GM19452 (cell line): Measurements from ENCODE around the gene UBE2E2.

ENCODE experiments used
- ATAC-seq: cut with Tn5 transposase; IDR thresholded peaks from one replicate; pipeline ENCODE4 v1.9.1; 2021; ENCODE audit not compliant: unreplicated experiment

The UBE2E2 gene

GRCh38 chr3:23435318-23435717 lies 232.2 kb downstream of the UBE2E2 start:
- no peak for ATAC-seq

DNA sequence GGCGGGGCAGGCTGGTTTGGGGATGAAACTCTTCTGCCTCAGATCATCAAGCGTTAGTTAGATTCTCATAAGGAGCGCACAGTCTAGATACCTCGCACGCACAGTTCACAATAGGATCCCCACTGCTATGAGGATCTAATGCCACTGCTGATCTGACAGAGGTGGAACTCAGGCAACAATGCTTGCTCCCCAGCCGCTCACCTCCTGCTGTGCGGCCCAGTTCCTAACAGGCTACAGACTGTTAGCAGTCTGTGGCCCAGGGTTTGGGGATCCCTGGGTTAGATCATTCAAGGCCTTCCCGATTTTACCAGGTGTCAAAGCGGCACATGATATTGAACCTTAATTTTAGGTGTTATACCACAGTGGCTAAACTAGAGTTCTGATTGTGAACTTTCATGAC lies 232.8 kb downstream of the UBE2E2 start:
- ATAC-seq: no peak

DNA sequence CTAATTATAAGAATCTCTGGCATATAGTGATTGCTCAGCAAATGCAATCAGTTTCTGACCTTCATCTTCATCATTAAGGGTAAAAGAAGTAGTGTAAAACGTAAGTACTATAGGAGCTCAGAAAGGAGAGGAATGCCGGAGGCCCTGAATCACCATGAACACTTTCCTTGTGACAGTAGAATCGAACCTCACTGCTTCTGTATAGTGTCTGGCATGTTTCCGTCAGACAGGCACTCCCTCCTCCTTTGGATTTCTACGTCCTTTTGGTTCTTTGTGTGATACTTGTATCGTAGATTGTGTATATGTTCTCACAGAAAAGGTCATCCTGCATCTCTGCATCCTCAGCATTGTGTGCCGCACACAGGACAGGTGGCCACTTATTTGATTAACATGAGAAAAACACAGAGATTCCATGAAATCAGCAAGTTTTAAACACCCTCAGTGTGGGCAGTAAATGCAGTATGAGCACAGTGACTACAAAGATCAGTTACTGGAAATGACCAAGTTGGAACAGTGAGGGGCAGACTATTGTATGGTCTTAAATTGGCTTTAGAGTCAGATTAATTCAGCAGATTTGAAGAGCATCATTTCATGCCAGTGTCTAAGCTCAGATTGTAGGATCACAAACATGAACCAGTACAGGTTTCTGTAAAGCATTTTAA lies 234.5 kb downstream of the UBE2E2 start:
- no peak for ATAC-seq

DNA sequence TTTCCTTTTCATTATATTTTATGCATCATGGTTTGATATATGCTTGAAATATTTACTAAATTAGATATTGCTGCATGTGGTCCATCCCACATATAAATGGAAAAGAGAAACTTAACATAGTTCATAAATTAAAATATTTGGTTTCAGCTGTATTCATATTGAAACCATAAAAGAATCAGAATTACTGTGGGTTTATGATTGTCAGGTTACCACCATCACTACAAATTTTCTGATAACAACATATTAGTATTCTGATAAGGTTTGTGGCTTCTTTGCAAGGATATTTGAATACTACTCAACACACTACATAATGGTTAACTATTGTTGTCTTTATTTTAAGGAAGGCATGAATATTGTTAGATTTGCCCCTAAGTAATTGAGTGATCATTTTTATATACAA lies 235.5 kb downstream of the UBE2E2 start:
- no peak for ATAC-seq

GRCh38 chr3:23439080-23439479 lies 236.0 kb downstream of the UBE2E2 start:
- no peak for ATAC-seq

- ATAC-seq: no peak
Measured at GRCh38 chr3:23440416-23441294, 237.5 kb downstream of the UBE2E2 start.

DNA sequence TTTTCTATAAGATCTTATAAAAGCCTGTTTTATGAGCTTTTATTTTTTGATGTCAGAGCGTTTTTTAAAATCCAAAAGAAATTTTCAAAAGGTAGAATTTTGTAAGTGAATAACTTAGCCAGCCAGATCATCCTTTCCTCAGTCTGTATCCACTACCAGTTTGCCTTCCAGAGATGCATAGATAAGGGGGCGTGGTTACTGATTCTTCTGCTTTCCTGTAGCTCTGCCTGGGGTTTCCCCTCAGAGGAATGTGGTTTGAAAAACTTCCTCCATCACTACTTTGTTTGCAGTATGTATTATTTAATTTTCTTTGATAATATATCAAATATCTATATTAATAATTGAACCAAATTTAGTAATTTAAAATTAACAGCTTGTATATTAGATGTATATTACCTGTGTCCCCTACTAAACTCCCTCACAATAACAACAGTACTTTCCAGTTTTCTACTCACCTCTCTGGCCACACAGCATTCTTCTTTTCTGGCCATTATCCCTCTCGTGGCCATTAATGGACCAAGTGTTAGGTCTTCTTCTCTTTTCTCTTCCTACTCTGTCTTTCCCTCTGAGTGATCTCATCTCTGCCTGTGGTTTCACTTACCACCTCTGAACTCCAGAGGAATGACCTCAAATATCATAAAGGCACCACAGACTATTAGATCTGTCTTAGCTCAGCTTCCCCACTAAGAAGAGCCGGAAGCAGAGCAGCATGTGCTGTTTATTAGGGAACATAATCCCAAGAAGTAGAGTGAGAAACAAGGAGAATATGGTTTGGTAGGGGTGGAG lies 239.7 kb downstream of the UBE2E2 start:
- ATAC-seq: no peak

DNA sequence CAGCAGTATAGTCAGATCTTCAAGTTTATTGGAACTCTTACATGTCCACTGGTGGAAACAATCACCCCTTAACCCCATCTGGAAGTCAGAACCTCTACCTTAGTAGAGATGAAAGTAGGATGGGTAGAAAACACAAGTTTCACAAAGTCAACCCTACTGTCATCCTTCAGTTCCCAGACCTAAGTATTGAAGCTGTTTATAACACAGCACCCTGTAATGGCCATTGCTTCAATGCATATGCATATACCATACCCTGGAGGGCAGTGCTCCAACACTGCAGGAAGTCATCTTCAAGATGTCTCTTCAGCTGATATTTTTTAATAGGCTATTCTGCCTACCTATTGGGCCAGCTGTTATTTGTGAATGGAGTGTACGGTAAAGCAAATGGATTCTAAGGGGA lies 241.3 kb downstream of the UBE2E2 start:
- ATAC-seq: no peak

DNA sequence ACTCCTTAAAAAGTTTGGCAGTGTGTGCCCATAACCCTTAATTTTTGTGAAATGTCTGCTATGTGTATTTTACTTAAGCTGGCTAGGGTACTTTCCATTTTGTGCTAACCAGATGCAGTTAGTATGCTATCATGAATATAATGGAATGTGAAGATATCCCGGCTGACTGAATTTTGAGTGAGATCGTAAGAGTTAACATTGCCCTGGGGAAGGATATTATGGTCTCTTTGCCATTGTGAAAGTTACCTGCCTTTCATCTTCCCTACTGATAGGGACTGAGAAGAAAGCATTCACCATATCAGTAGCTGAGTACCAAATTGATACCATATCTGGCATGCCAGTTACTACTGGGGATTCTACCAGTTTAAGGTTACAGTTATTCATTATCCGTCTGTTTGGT lies 243.2 kb downstream of the UBE2E2 start:
- ATAC-seq: no peak

DNA sequence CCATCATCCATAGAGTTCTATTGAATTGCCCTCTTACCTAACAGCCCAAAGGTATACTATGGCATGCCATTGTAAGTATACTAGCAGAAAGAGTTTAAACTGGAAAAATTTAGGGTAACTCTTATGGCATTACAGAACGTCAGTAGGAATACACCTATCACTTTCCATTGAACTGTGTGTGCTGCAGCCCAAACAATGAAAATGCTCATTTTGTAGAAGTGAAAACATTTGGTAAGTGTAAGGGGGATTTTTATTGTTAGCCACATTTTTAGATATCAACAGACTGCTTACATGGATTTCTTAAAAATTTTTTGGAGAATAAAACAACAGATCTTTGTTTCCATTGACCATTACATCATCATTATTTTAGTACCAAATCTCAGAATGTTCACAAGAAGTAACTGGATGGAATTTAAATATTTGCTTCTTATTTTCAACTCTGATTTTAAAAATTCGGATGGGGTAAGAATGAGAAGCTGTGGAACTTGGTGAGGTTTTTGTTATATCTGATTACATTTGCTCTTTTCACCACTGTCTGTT lies 245.9 kb downstream of the UBE2E2 start:
- no peak for ATAC-seq

- no peak for ATAC-seq
Measured at GRCh38 chr3:23450051-23450450, 246.9 kb downstream of the UBE2E2 start.

DNA sequence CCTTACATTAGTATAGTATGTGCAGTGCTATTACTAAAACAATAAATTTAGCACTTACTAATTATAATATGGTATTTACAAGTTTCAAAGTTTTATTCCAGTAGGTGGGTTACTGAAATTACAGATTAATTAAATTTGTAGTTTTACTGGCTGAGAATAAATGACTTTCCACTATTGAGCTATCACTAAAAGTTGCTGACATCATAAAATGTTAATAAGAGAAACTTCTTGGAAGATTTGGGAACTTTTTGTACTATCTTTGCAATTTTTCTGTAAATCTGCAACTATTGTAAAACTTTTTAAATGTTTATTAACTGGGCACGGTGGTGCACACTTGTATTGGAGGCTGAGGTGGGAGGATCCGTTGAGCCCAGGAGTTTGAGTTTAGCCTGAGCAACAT lies 247.7 kb downstream of the UBE2E2 start:
- no peak for ATAC-seq

- no peak for ATAC-seq
Measured at GRCh38 chr3:23452408-23452807, 249.3 kb downstream of the UBE2E2 start.

- ATAC-seq: no peak
Measured at GRCh38 chr3:23455084-23455483, 252.0 kb downstream of the UBE2E2 start.

DNA sequence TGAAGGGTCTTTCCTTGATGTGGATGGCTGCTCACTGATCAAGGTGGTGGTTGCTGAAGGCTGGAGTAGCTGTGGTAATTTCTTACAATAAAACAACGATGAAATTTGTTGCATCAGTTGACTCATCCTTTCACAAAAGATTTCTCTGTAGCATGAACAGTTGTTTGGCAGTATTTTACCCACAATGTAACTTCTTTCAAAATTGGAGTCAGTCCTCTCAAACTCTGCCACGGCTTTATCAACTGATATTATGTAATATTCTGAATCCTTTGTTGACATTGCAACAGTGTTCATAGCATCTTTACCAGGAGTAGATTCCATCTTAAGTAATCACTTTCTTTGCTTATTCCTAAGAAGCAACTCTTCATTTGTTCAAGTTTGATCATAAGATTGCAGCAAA lies 252.6 kb downstream of the UBE2E2 start:
- ATAC-seq: no peak

DNA sequence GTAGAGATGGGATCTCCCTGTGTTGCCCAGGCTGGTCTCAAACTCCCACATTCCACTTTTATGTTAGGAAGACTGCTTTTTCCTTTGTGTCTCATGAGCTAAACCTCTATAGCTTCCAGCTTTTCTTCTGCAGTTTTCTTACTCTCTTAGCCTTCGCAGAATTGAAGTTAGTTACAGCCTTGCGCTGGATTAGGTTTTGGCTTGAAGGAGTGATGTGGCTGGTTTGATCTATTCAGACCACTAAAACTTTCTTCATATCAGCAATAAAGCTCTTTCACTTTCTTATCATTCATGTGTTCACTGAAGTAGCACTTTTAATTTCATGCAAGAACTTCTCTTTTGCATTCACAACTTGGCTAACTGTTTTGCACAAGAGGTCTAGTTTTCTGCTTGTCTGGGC lies 254.6 kb downstream of the UBE2E2 start:
- ATAC-seq: no peak

DNA sequence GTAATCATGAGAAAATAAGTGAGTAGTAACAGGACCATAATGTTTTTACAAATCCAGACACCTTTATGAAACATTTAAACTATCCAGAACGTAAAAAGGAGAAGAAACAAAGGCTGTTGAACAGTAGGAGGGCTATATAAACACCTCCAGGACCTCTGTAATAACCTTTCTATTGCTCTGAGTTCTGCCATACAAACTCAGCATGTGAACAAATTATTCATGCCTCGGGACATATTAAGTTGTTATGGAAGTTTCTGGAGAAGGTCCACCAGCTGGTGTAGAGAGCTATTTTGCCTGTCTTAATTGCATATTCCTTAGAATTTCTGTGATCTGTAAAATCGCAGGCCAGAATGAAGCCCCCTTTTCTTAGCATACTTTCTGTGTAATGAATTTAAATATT lies 256.3 kb downstream of the UBE2E2 start:
- no peak for ATAC-seq

GRCh38 chr3:23459889-23460546 lies 256.9 kb downstream of the UBE2E2 start:
- no peak for ATAC-seq

DNA sequence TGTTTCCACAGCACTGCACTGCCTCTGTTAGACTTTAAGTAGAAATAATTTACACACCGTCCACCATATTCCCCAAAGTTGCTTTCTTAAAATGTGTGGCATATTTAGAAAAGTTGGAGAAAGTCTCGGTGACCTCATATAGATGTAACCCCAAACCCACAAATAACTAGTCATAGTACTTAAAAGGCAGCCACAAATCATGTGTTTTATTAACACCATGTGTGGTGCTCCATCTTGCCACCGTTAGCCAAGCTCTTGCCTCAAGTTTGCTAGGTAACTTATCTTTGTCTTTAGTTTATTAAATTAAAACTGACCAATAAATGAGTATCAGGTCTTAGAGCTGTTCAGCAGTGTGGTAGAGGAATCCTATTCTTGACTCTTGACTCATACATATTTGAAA lies 257.9 kb downstream of the UBE2E2 start:
- ATAC-seq: no peak

DNA sequence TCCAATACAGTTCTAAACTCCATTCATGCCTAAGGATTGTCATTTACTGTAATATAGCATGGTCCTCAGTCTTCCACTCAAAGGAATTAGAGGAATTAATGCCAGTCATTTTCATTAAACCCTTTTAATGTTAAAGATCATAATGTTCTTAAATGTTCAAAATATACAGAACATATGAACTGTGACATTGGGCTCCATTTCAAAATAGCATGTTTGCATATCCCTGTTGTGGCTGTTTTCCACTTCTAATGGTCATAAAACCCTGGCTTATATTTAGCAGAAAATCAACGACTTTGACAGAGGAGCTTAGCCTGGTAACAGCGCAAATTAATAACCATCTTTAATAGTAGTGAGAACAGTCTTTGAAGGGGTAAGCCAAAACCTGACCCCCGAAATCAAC lies 260.7 kb downstream of the UBE2E2 start:
- no peak for ATAC-seq

DNA sequence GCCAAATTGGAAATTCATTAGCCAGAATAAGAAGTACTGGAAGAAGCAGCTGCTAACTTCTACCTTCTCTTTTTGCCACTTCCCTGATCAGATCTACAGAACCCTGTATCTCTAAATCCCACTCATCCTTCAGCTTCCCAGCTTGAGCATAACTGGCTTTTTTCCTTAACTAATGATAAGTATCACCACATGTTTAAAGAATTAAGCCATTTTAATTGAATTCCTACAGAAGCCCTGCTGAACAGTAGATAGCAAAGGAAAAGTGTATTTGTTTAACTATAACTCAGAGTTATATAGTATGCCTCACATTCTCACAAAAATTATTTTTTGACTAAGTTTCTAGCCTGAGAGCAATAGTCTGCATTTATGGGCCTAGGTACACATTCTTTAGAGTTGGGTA lies 262.4 kb downstream of the UBE2E2 start:
- ATAC-seq: no peak
